Hepatocyte (in vitro differentiated cells): ENCODE measurements around the gene STARD10. TPM values are rescaled to one million over a fixed set of nuclear protein-coding genes. Genes with fewer than 3 reads are reported as not detected.

Experiments
- DNase-seq: peaks from one replicate; pipeline ENCODE4 v3.0.0-alpha.2; 2016; ENCODE audit warnings: low spot score
- H2AFZ ChIP-seq: fragments of 200-600 bp; sonication (generic); 2 replicates; pipeline ENCODE4 v1.6.0; 2016; ENCODE audit warnings: antibody characterized with exemption, mild to moderate bottlenecking
- H3K27ac ChIP-seq: fragments of 200-600 bp; sonication (generic); 2 replicates; pipeline ENCODE4 v1.5.1; 2016; ENCODE audit warnings: mild to moderate bottlenecking
- H3K27me3 ChIP-seq: fragments of 200-600 bp; sonication (generic); 2 replicates; pipeline ENCODE4 v1.6.1; 2016
- H3K36me3 ChIP-seq: fragments of 200-600 bp; sonication (generic); replicated peaks from 2 replicates; pipeline ENCODE4 v1.5.1; 2016; ENCODE audit warnings: low read depth; ENCODE audit not compliant: insufficient read depth
- H3K4me1 ChIP-seq: fragments of 200-600 bp; sonication (generic); 2 replicates; pipeline ENCODE4 v1.5.1; 2016; ENCODE audit warnings: mild to moderate bottlenecking, moderate library complexity; ENCODE audit not compliant: insufficient read depth
- H3K4me2 ChIP-seq: fragments of 200-600 bp; sonication (generic); 2 replicates; pipeline ENCODE4 v1.6.0; 2016
- H3K4me3 ChIP-seq: fragments of 200-600 bp; sonication (generic); 2 replicates; pipeline ENCODE4 v1.5.1; 2016; ENCODE audit warnings: mild to moderate bottlenecking
- H3K79me2 ChIP-seq: fragments of 200-600 bp; sonication (generic); 2 replicates; pipeline ENCODE4 v1.6.0; 2017; ENCODE audit warnings: mild to moderate bottlenecking
- H3K9me2 ChIP-seq: fragments of 200-600 bp; sonication (generic); replicated peaks from 2 replicates; pipeline ENCODE4 v1.6.0; 2017; ENCODE audit warnings: mild to moderate bottlenecking; ENCODE audit not compliant: insufficient read depth
- H3K9me3 ChIP-seq: fragments of 200-600 bp; sonication (generic); 2 replicates; pipeline ENCODE4 v1.5.1; 2016; ENCODE audit warnings: low read depth, mild to moderate bottlenecking
- H4K20me1 ChIP-seq: fragments of 200-600 bp; sonication (generic); 2 replicates; pipeline ENCODE4 v1.6.0; 2016; ENCODE audit warnings: mild to moderate bottlenecking; ENCODE audit not compliant: insufficient read depth, poor library complexity, severe bottlenecking
- EZH2 ChIP-seq: fragments of 200-600 bp; sonication (generic); IDR thresholded peaks from 2 replicates; pipeline ENCODE4 v1.6.1; 2016; ENCODE audit warnings: antibody characterized with exemption, mild to moderate bottlenecking, borderline replicate concordance
- EZH2phosphoT487 ChIP-seq: fragments of 200-600 bp; sonication (generic); IDR thresholded peaks from one replicate; pipeline ENCODE4 v1.6.1; 2018; ENCODE audit warnings: antibody characterized with exemption, mild to moderate bottlenecking, low read depth, moderate library complexity; ENCODE audit not compliant: unreplicated experiment, severe bottlenecking
- WGBS: methylation state at CpG from one replicate; pipeline ENCODE4 v1.1.6; 2016; ENCODE audit warnings: low lambda C conversion rate; ENCODE audit errors: missing lambda C conversion rate; 5-methylcytosine and 5-hydroxymethylcytosine counted together
- polyA plus RNA-seq: library from polyadenylated mRNA; unstranded; fragments of >200 nt; fragmentation: Nextera tagmentation; extraction: Ambion mirVana; gene quantifications from 2 replicates; pipeline ENCODE4 v1.2.1, GENCODE V29; 2016
- total RNA-seq: library from RNA; depleted of rRNA; stranded (reverse); fragments of >200 nt; gene quantifications from 2 replicates; pipeline ENCODE4 v1.2.3, GENCODE V29; 2014
- TF ChIP-seq, protein P1 (sequence below): fragments of 200-600 bp; sonication (generic); IDR thresholded peaks from 2 replicates; pipeline ENCODE4 v1.5.1; 2016; ENCODE audit warnings: antibody characterized with exemption, mild to moderate bottlenecking; ENCODE audit not compliant: poor library complexity

Gene STARD10
- total and polyA plus RNA-seq, 2 experiments from 2014 or later: 290 to 686 TPM

DNA sequence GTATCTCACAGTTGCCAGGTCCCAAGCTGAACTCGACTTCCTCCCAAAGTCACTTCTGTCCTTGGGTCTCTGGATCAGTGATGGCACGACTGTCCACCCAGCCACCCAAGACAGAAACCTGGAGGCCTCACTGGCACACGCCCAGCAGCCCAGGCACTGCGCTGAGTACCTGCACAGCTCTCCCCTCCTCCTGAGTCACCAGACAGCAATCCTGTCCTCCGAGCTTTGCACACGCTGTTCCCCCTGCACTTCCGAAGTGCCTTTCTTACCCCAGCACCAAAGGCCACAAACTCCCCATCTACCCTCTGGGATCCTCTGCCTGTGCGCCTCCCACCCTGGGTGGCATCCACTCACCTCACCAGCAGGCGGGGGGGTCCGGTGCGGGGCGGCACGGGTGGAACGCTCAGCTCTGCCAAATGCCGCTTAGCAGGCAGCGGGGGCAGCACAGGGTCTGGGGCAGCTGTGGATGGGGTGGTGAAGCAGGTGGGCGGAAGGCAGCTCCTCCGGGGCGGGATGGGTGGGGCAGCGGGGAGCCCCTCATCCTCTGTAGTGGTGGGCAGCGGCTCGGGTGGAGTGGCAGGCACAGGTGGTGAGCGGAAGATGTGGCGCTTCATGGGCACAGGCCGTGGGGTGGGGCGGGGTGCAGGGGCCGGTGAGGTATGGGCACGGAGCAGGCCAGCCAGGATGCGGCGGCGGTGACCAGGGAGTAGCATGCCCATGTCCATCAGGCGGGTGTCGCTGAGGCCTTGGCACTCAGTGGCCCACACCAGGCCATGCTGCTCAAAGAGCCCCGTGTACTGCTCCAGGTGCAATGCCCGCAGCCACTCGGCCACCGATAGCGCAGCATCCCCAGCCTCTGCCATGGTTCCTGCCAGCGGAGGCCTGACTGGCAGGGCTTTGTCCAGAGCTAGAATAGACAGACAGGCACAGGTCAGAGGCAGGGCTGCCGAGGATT is 67.3 kb downstream of the STARD10 start:
- Histone ChIP-seq H4K20me1 (no peaks in the 10 kb centered on the region), H2AFZ (no peak overlapping the region), H3K36me3 (no peaks in the 10 kb centered on the region), H3K4me3 (no peak overlapping the region), H3K79me2 (peaks cover 45% of the 10 kb centered on the region), H3K9me2 (no peaks in the 10 kb centered on the region), H3K27ac (no peak overlapping the region), H3K4me1 (peaks cover 14% of the 10 kb centered on the region), H3K9me3 (no peaks in the 10 kb centered on the region), H3K27me3 (no peaks in the 10 kb centered on the region), H3K4me2 (no peak overlapping the region)
- TF ChIP-seq EZH2: no peak
- TF ChIP-seq, protein P1, sequence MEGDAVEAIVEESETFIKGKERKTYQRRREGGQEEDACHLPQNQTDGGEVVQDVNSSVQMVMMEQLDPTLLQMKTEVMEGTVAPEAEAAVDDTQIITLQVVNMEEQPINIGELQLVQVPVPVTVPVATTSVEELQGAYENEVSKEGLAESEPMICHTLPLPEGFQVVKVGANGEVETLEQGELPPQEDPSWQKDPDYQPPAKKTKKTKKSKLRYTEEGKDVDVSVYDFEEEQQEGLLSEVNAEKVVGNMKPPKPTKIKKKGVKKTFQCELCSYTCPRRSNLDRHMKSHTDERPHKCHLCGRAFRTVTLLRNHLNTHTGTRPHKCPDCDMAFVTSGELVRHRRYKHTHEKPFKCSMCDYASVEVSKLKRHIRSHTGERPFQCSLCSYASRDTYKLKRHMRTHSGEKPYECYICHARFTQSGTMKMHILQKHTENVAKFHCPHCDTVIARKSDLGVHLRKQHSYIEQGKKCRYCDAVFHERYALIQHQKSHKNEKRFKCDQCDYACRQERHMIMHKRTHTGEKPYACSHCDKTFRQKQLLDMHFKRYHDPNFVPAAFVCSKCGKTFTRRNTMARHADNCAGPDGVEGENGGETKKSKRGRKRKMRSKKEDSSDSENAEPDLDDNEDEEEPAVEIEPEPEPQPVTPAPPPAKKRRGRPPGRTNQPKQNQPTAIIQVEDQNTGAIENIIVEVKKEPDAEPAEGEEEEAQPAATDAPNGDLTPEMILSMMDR: no peak
- TF ChIP-seq EZH2phosphoT487: no peak
- WGBS: 92% methylated on average over 24 of the region's 40 CpGs
- DNase-seq: no peak

DNA sequence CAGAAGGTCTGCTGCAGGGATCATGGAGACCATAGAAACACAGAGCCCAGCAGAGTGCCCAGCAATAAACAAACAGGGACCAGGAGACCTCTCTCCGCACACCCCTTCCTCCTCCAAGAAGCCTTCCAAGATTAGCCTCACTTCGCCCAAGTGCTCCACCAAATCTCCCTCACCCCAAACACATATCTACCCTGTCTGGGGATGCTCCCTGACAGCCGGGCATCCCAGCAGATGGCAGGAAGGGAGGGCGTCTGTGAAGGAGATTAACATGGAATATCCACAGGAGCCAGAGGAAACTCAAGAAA is 68.2 kb downstream of the STARD10 start:
- Histone ChIP-seq H3K9me2 (no peaks in the 10 kb centered on the region), H4K20me1 (peaks cover 8% of the 10 kb centered on the region), H3K4me2 (no peak overlapping the region), H3K27ac (peak overlapping the region; percentile 63), H3K79me2 (peaks cover 54% of the 10 kb centered on the region), H3K4me3 (no peak overlapping the region), H3K27me3 (no peaks in the 10 kb centered on the region), H3K36me3 (no peaks in the 10 kb centered on the region), H2AFZ (no peak overlapping the region), H3K9me3 (no peaks in the 10 kb centered on the region), H3K4me1 (peaks cover 22% of the 10 kb centered on the region)
- DNase-seq: no peak
- TF ChIP-seq EZH2: no peak
- 84% methylated on average over 4 of the region's 4 CpGs for WGBS

DNA sequence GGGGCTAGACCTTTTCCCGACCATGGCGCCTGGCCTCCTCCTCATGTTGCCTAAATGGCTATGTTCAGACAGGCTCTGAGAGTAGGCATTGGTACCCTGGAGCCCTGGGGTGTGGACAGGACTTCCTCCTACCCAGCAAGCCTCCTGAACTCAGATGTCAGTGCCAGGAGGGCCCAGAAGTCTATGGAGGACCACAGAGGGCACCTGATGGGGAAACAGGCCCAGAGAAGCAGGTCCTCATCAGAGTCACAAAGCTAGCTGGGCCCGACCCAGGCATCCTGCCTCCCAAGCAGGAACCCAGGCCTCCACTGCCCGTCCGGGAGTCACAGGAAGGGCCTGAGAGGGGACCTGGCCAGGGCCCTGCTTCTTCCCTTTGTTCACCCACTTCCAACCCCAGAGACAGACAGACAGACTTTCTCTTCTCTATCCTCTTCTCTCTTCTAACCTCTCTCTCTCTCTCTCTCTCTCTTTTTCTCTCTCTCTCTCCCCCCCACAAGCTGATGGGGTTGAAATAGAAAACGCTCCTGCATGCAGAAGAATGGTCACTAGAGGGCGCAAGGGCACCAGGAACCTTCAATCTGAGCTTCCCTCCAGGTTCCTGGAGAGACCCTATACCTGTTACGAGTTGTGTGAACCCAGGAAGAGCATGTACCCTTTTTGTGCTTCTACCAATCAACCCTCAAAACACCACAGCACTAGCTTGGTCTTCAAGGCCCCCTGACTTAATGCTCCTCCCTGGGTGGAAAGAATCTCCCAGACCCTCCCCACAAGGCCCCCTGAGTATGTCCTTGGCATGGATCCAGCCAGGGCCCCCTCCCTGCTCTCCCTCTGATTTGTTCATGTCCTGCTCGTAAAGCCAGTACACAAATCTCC is 68.8 kb downstream of the STARD10 start:
- TF ChIP-seq EZH2: no peak
- TF ChIP-seq, protein P1: peak; percentile 94
- peak overlapping the region; percentile 63 for H3K27ac ChIP-seq
- H4K20me1 ChIP-seq: peaks cover 12% of the 10 kb centered on the region
- H3K36me3 ChIP-seq: no peaks in the 10 kb centered on the region
- H3K4me1 ChIP-seq: peaks cover 28% of the 10 kb centered on the region
- no peak overlapping the region for H3K4me2 ChIP-seq
- no peak overlapping the region for H3K4me3 ChIP-seq
- H3K27me3 ChIP-seq: no peaks in the 10 kb centered on the region
- H3K9me3 ChIP-seq: no peaks in the 10 kb centered on the region
- WGBS: 57% methylated on average over 9 of the region's 9 CpGs
- no peaks in the 10 kb centered on the region for H3K9me2 ChIP-seq
- DNase-seq: peak; percentile 92
- peaks cover 60% of the 10 kb centered on the region for H3K79me2 ChIP-seq
- no peak overlapping the region for H2AFZ ChIP-seq
